Naive thymus-derived CD4-positive, alpha-beta T cell (primary cell): ENCODE measurements around the gene CNOT11. TPM values are rescaled to one million over a fixed set of nuclear protein-coding genes. Genes with fewer than 3 reads are reported as not detected.

Experiments
- ATAC-seq: fragments of 150-1000 bp; cut with Tn5 transposase; 2 replicates; pipeline ENCODE4 v1.10.0; 2021; ENCODE audit warnings: mild to moderate bottlenecking, moderate library complexity
- CTCF ChIA-PET: fragments of 350-600 bp; sonication (Branson Sonifier 250); formaldehyde crosslinking; loops from one replicate; lab custom pipeline; 2021; ENCODE audit warnings: antibody characterized with exemption; lab: Charles Lee
- POLR2A ChIA-PET: fragments of 350-600 bp; sonication (Branson Sonifier 250); formaldehyde crosslinking; loops from one replicate; lab custom pipeline; 2021; ENCODE audit warnings: antibody characterized with exemption, inconsistent platforms; lab: Charles Lee
- DNase-seq, 9 donors: peaks; one replicate each; pipeline versions ENCODE4 v3.0.0 to v3.0.0-alpha.2; 2020 to 2022; ENCODE audit warnings: mixed read lengths in 1 of 9
- H3K27ac ChIP-seq: one replicate; pipeline ENCODE4 v1.7.0; 2013; ENCODE audit warnings: mild to moderate bottlenecking, low read depth, low read length, moderate library complexity
- H3K27me3 ChIP-seq, 2 donors: one replicate each; pipeline ENCODE4 v1.7.0; 2013; ENCODE audit warnings: low read length in 2 of 2, mild to moderate bottlenecking in 2 of 2, moderate library complexity in 2 of 2; ENCODE audit not compliant: control insufficient read depth in 2 of 2, insufficient read depth in 2 of 2
- H3K36me3 ChIP-seq, 3 experiments: 1 replicate in 2 of 3; 2 replicates in 1 of 3; pipeline ENCODE4 v1.7.0; 2013; ENCODE audit warnings: low read length in 3 of 3, mild to moderate bottlenecking in 3 of 3, moderate library complexity in 1 of 3; ENCODE audit not compliant: insufficient read depth in 3 of 3, control insufficient read depth in 2 of 3
- H3K4me1 ChIP-seq, 2 donors: one replicate each; pipeline ENCODE4 v1.7.0; 2013; ENCODE audit warnings: low read length in 2 of 2, mild to moderate bottlenecking in 2 of 2, moderate library complexity in 1 of 2; ENCODE audit not compliant: control insufficient read depth in 2 of 2, insufficient read depth in 2 of 2
- H3K4me3 ChIP-seq: 2 replicates; pipeline ENCODE4 v1.7.0; 2013; ENCODE audit warnings: mild to moderate bottlenecking, low read length
- H3K9me3 ChIP-seq, 3 experiments: 1 replicate in 2 of 3; 2 replicates in 1 of 3; pipeline ENCODE4 v1.7.0; 2013; ENCODE audit warnings: low read length in 3 of 3; ENCODE audit not compliant: control insufficient read depth in 2 of 3
- H3K27ac Mint-ChIP-seq, 9 donors: one replicate each; pipeline ENCODE4 v1.8.0; 2020 to 2022; ENCODE audit warnings: mixed read lengths in 9 of 9, mild to moderate bottlenecking in 8 of 9, moderate library complexity in 5 of 9, inconsistent platforms in 2 of 9
- H3K27me3 Mint-ChIP-seq, 5 donors: one replicate each; pipeline ENCODE4 v1.8.0; 2021 to 2022; ENCODE audit warnings: mixed read lengths in 5 of 5, mild to moderate bottlenecking in 1 of 5
- H3K36me3 Mint-ChIP-seq, 5 donors: one replicate each; pipeline ENCODE4 v1.8.0; 2020 to 2022; ENCODE audit warnings: mixed read lengths in 5 of 5, mild to moderate bottlenecking in 3 of 5, inconsistent platforms in 1 of 5
- H3K4me1 Mint-ChIP-seq, 7 donors: one replicate each; pipeline ENCODE4 v1.8.0; 2020 to 2022; ENCODE audit warnings: mixed read lengths in 7 of 7, mild to moderate bottlenecking in 3 of 7, inconsistent platforms in 1 of 7
- H3K4me3 Mint-ChIP-seq, 10 donors: one replicate each; pipeline ENCODE4 v1.8.0; 2020 to 2022; ENCODE audit warnings: mild to moderate bottlenecking in 10 of 10, mixed read lengths in 10 of 10, moderate library complexity in 6 of 10, inconsistent platforms in 2 of 10
- H3K9me3 Mint-ChIP-seq, 11 donors: one replicate each; pipeline ENCODE4 v1.8.0; 2020 to 2022; ENCODE audit warnings: mixed read lengths in 11 of 11, mild to moderate bottlenecking in 4 of 11, inconsistent platforms in 1 of 11, moderate library complexity in 1 of 11
- intact Hi-C, 2 donors: fragments of 100-400 bp; cut with micrococcal nuclease; formaldehyde crosslinking; loops; one replicate each; pipeline ENCODE4 v1.15.1; 2023
- polyA plus RNA-seq, 2 donors: library from polyadenylated mRNA; unstranded; fragments of 300-500 nt; fragmentation: Illumina TruSeq; gene quantifications; one replicate each; pipeline ENCODE4 v1.2.3, GENCODE V29; 2021
- total RNA-seq, 6 experiments: library from RNA in 5 of 6; stranded (reverse) in 5 of 6; gene quantifications; 1 replicate in 5 of 6; 2 replicates in 1 of 6; pipeline ENCODE4 v1.2.3 and lab custom pipeline; 2021 to 2026

CNOT11 gene
- total and polyA plus RNA-seq, 7 experiments from 2014 or later: 49.0 to 65.7 (median 60.4) TPM

DNA sequence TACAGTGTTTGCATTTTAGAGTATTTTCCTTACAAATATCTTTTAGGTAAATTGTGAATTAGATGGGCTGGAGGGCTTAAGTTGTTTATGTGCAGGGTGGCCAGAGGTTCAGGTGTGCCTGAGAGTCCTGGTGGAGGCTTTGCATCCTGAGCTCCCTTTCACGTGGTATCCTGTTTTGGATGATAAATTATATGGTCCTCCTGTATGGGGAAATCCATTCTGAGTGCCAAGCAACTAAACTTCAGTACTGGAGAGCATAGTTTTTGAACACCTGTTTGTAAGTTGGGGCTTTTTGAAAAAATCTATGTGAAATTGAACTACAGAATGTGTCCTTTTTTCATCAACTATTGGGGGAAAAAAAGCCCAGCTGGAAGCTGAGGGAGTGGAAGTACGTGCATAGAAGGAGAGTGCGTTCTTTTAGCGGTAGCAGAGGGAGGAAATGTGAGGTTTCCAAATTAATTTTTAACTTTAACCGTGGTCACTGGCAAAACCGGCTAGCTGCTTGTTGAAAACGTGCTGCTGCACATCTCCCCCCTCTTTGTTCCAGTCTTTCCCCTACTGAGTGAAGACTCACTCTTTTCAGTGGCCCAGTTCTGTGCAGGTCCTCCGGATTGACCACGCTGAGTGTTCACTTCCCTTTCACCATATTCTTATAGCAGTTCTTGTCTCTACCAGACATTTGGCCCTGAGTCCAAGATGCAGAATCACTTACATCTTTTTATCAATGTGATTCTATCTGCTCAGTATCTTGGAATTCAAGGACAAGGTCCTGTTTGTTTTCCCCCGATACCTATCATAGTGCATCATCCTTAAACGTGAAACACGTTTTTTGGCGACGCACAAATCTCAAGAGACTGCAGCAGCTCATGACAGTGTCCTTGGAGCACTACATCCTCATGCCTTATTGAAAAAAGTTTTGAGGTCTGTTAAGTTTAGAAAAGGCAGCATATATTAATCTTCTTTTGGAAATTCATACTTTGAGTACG is 15.3 kb downstream of the CNOT11 start:
- Histone ChIP-seq H3K36me3 (peaks cover 18 to 81% (median 28%) of the 10 kb centered on the region in 3 experiments), H3K27ac (no peak overlapping the region), H3K4me3 (no peak overlapping the region), H3K27me3 (no peaks in the 10 kb centered on the region), H3K4me1 (peaks cover 0 to 3% of the 10 kb centered on the region in 2 donors), H3K9me3 (no peaks in the 10 kb centered on the region)
- no peaks in the 10 kb centered on the region for H3K27me3 Mint-ChIP-seq
- ChIA-PET POLR2A (interaction anchor here (0.6 to 1.3 kb wide), 2 partner anchors 15 to 28 kb away, joined by 3 to 8 read pairs; partner anchors contain the start of gene CNOT11), CTCF (no interaction called here)
- DNase-seq (no peak), ATAC-seq (no peak)
- H3K9me3 Mint-ChIP-seq: no peaks in the 10 kb centered on the region
- no peak overlapping the region for H3K4me3 Mint-ChIP-seq
- peaks cover 5 to 56% (median 24%) of the 10 kb centered on the region in 5 donors for H3K36me3 Mint-ChIP-seq
- intact Hi-C loops: loop anchor here in 1 of 2 donors (5.0 kb wide), 1 partner anchor 39 kb away; the partner anchor contains the start of gene RNF149
- H3K27ac Mint-ChIP-seq: peak overlapping the region in 8 of 9 donors; percentile 49 to 87 (median 81)
- peaks cover 18 to 58% (median 37%) of the 10 kb centered on the region in 7 donors for H3K4me1 Mint-ChIP-seq

DNA sequence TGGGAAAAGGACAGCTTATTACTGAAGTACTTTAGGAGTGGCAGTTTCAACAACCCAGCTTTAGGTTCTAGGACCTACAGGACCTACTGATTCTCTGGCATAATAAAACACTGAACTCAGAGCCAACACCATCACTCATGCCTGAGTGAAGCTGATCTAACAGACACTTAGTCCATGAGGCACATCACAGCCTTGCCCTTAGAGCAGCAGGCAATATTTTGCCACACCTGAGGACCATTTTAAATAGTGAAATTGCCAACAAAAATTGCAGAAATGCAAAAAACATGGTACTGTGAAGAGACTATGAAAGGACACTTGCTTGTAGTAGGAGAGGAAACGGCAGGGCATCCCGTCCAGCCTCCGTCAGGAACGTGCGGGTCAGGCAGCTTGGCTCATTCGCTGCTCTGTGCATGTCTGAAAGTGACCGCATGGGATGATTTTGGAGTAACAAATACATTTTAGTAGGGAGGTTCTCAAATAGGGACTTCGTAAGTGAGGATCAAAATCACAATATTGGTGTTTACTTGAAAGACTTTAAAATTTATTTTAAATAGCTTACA is 18.1 kb downstream of the CNOT11 start:
- ChIA-PET CTCF (interaction anchor here (0.7 kb wide), 1 partner anchor 18 kb away, joined by 3 read pairs; no protein-coding TSS in a partner anchor), POLR2A (interaction anchor here (0.6 to 1.5 kb wide), 4 partner anchors 12 to 29 kb away, joined by 3 read pairs; no protein-coding TSS in a partner anchor)
- intact Hi-C loops: loop anchor here (2.0 to 10.0 kb wide), 3 partner anchors 14 to 114 kb away; partner anchors contain the start of genes CNOT11 (in 1 of the 2) and CREG2 (in 1 of the 2)
- peaks cover 0 to 3% of the 10 kb centered on the region in 2 donors for H3K4me1 ChIP-seq
- no peaks in the 10 kb centered on the region for H3K9me3 ChIP-seq
- H3K27me3 ChIP-seq: no peaks in the 10 kb centered on the region
- Mint-ChIP-seq H3K4me1 (peaks cover 18 to 50% (median 35%) of the 10 kb centered on the region in 7 donors), H3K4me3 (peak overlapping the region in 1 of 10 donors; percentile 30), H3K27me3 (no peaks in the 10 kb centered on the region), H3K27ac (peak overlapping the region; percentile 36 to 76 (median 67)), H3K36me3 (peaks cover 3 to 47% (median 23%) of the 10 kb centered on the region in 5 donors), H3K9me3 (no peaks in the 10 kb centered on the region)
- peaks cover 9 to 69% (median 12%) of the 10 kb centered on the region in 3 experiments for H3K36me3 ChIP-seq
- DNase-seq (no peak), ATAC-seq (no peak)
- no peak overlapping the region for H3K4me3 ChIP-seq
- peak overlapping the region; percentile 4 for H3K27ac ChIP-seq

DNA sequence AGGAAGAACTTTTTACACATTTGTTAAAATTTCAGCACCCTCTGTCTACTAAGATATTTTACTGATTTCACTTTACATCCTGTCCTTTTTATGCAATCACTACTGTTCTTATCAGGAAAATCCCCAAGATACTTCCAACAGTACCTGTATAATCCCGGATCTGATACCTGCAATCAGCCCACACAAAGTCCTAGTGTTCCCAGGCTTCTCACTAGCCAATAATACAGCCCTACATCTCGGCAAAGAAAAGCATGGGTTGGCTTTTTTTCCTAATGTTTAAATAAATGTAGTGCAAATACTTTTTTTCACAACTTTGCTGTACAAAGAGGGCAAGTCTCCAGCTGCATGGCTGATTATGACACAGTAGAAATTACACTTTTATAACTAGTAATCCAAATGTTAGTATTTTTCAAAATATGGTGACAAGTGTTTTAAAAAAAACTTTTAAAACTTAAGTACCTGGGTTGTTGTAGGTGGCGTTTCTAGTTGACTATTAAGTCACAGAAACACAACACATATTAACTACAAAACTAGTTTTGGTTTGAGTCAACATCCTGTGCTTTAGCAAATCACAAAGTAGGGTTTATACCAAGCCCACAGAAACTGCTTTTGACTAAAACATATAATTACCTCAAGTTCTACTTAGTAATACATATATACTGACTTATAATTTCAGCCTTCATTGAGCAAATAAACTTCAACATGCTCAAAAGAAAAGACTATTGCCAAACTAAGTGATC is 19.5 kb downstream of the CNOT11 start:
- intact Hi-C loops: loop anchor here in 1 of 2 donors (1.0 to 10.0 kb wide), 3 partner anchors 19 to 113 kb away; partner anchors contain the start of gene CREG2
- H3K27me3 ChIP-seq: no peaks in the 10 kb centered on the region
- H3K36me3 ChIP-seq: peaks cover 9 to 62% (median 12%) of the 10 kb centered on the region in 3 experiments

DNA sequence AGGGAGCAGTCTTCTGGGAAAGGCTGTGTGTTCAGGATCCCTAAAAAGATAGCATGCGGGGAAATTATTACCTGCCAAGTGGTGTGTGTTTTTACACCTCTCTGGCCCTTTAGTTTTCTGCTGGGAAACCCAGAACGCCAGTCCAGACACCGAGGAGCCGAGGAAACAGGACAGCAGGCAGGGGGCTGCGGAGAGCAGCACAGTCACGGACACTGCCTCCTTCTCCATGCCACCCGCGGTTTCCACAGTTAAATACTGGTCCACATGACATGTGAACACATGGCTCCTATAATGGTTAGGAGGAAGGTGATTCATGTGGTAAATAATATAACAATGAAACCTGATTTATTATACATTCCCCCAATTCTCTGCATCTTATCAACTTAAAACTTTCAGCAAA is 20.4 kb downstream of the CNOT11 start:
- ChIA-PET CTCF (interaction anchor here (0.6 kb wide), 1 partner anchor 8 kb away, joined by 5 read pairs; no protein-coding TSS in a partner anchor), POLR2A (interaction anchor here (1.2 kb wide), 1 partner anchor 89 kb away, joined by 4 read pairs; no protein-coding TSS in a partner anchor)
- H3K4me3 Mint-ChIP-seq: peak overlapping the region in 1 of 10 donors; percentile 51
- no peaks in the 10 kb centered on the region for H3K27me3 ChIP-seq
- peaks cover 3 to 38% (median 23%) of the 10 kb centered on the region in 5 donors for H3K36me3 Mint-ChIP-seq
- H3K9me3 ChIP-seq: no peaks in the 10 kb centered on the region
- no peak for ATAC-seq
- no peak overlapping the region for H3K4me3 ChIP-seq
- no peak overlapping the region for H3K27ac ChIP-seq
- H3K4me1 Mint-ChIP-seq: peaks cover 11 to 44% (median 27%) of the 10 kb centered on the region in 7 donors
- intact Hi-C loops: loop anchor here in 1 of 2 donors (2.0 to 10.0 kb wide), 2 partner anchors 34 to 112 kb away; partner anchors contain the start of gene CREG2
- H3K27me3 Mint-ChIP-seq: no peaks in the 10 kb centered on the region
- no peak for DNase-seq
- peaks cover 9 to 59% (median 12%) of the 10 kb centered on the region in 3 experiments for H3K36me3 ChIP-seq
- peak overlapping the region in 6 of 9 donors; percentile 64 to 84 (median 70) for H3K27ac Mint-ChIP-seq
- H3K9me3 Mint-ChIP-seq: no peaks in the 10 kb centered on the region
- peaks cover 0 to 3% of the 10 kb centered on the region in 2 donors for H3K4me1 ChIP-seq

More for the DNA sequence above, 19.5 kb downstream of the CNOT11 start:
- Histone ChIP-seq H3K4me1 (peaks cover 0 to 3% of the 10 kb centered on the region in 2 donors), H3K4me3 (no peak overlapping the region), H3K9me3 (no peaks in the 10 kb centered on the region), H3K27ac (peak overlapping the region; percentile 5)
- ATAC-seq: peak; percentile 29
- peak overlapping the region in 1 of 10 donors; percentile 69 for H3K4me3 Mint-ChIP-seq
- peak overlapping the region; percentile 12 to 84 (median 69) for H3K27ac Mint-ChIP-seq
- no peak for DNase-seq
- no peaks in the 10 kb centered on the region for H3K27me3 Mint-ChIP-seq
- CTCF ChIA-PET: interaction anchor here (0.6 to 0.7 kb wide), 3 partner anchors 9 to 489 kb away, joined by 3 to 5 read pairs (median 3); no protein-coding TSS in a partner anchor
- POLR2A ChIA-PET: interaction anchor here (0.6 to 1.2 kb wide), 3 partner anchors 19 to 98 kb away, joined by 3 to 4 read pairs (median 3); no protein-coding TSS in a partner anchor
- peaks cover 17 to 49% (median 32%) of the 10 kb centered on the region in 7 donors for H3K4me1 Mint-ChIP-seq
- H3K9me3 Mint-ChIP-seq: no peaks in the 10 kb centered on the region
- peaks cover 3 to 40% (median 24%) of the 10 kb centered on the region in 5 donors for H3K36me3 Mint-ChIP-seq

DNA sequence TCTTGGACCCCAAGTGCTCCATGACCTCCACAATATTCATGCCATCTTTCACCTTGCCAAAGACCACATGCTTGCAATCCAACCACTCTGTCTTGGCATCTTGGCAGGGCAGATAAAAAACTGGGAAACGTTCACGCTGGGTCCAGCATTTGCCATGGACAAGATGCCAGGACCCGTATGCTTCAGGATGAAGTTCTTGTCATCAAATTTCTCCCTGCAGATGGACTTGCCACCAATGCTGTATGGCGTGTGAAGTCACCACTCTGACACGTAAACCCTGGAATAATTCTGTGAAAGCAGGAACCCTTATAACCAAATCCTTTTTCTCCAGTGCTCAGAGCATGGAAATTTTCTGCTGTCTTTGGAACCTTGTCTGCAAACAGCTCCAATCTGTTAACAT is 21.5 kb downstream of the CNOT11 start:
- no peak overlapping the region for H3K4me3 Mint-ChIP-seq

More for the DNA sequence above, 21.5 kb downstream of the CNOT11 start:
- H3K27me3 Mint-ChIP-seq: no peaks in the 10 kb centered on the region
- CTCF ChIA-PET: interaction anchor here (0.7 kb wide), 1 partner anchor 64 kb away, joined by 4 read pairs; no protein-coding TSS in a partner anchor
- Histone ChIP-seq H3K27ac (no peak overlapping the region), H3K36me3 (peaks cover 9 to 58% (median 12%) of the 10 kb centered on the region in 3 experiments), H3K9me3 (no peaks in the 10 kb centered on the region), H3K4me1 (peaks cover 0 to 3% of the 10 kb centered on the region in 2 donors), H3K4me3 (no peak overlapping the region), H3K27me3 (no peaks in the 10 kb centered on the region)
- peaks cover 3 to 40% (median 28%) of the 10 kb centered on the region in 5 donors for H3K36me3 Mint-ChIP-seq
- H3K9me3 Mint-ChIP-seq: no peaks in the 10 kb centered on the region
- H3K4me1 Mint-ChIP-seq: peaks cover 4 to 46% (median 28%) of the 10 kb centered on the region in 7 donors
- POLR2A ChIA-PET: interaction anchor here (0.7 kb wide), 2 partner anchors 15 to 29 kb away, joined by 3 to 4 read pairs; no protein-coding TSS in a partner anchor
- intact Hi-C loops: loop anchor here in 1 of 2 donors (10.0 kb wide), 1 partner anchor 111 kb away; the partner anchor contains the start of gene CREG2
- ATAC-seq (no peak), DNase-seq (no peak)
- H3K27ac Mint-ChIP-seq: peak overlapping the region; percentile 23 to 75 (median 39)
